IPS-18c (cell line): ENCODE measurements around the gene C16orf87.
A peak's percentile ranks its signal among the peaks of the same experiment; 100 is the strongest.

Source experiments
- H3K4me3 ChIP-seq: 2 replicates; pipeline ENCODE4 v1.7.0; 2013; ENCODE audit warnings: low read depth, mild to moderate bottlenecking, low read length, moderate library complexity; ENCODE audit not compliant: insufficient read depth
- H3K9me3 ChIP-seq: one replicate; pipeline ENCODE4 v1.6.1; 2013; ENCODE audit warnings: mild to moderate bottlenecking, low read length, moderate library complexity; ENCODE audit not compliant: control insufficient read depth, insufficient read depth

C16orf87 gene

DNA sequence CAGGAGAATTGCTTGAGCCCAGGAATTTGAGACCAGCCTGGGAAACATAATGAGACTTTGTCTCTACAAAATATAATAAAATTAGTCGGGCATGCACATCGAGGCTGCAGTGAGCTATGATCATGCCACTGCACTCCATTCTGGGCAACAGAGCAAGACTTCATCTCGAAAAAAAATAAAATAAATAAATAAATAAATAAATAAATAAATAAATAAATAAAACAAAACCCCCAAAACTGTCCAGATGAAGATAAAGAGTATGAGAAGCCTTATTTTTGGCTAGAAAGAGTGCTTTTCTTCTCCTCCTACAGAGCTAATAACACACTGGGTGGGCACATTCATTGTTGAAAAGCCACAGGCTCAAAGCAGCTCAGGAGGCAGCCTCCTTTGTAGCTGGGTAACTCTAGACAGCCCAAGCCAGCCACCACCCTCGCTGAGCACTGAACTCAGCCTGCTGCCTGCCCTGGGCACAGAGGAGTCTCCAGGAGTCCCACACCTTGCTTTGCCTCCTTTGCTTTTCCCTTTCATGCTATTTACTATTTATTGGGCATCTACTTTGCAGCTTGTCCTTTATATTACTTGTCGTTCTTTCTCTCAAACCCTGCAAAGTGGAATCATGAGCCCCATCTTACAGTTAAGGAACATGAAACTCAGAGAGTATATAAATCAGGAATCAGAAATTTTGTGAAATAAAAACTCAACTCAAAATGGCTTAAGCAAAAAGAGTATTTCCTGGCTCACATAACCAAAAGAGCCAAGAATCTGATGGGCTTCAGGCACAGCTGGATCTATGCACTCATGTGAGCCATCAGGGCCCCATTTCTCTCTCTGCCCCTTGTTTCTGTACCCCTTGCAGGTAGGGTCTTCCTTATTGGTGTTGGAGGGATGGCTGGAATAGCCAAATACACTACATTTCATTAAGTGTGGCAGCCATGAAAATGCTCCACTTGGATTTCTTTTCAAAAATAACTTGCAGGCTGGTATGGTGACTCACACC, 18.1 kb upstream of the C16orf87 start:
- H3K4me3 ChIP-seq, result no peak overlapping the region
- H3K9me3 ChIP-seq, result no peaks in the 10 kb centered on the region

DNA sequence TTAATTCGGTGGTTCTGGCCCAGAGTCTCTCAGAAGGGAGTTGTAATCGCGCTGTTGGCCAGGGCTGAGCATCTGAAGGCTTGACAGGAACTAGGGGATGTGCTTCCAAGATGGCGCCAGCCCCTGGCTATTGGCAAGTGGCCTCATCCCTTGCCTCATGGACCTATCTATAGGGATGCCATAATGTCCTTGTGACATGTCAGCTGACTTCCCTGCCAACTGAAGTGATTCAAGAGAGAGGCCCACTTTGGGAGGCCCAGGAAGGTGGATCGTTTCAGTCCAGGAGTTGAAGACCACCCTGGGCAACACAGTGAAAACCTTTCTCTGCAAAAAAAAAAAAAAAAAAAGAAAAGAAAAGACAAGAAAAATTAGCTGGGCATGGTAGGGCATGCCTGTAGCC, 15.0 kb upstream of the C16orf87 start:
- Histone ChIP-seq H3K9me3 (no peaks in the 10 kb centered on the region), H3K4me3 (no peak overlapping the region)

DNA sequence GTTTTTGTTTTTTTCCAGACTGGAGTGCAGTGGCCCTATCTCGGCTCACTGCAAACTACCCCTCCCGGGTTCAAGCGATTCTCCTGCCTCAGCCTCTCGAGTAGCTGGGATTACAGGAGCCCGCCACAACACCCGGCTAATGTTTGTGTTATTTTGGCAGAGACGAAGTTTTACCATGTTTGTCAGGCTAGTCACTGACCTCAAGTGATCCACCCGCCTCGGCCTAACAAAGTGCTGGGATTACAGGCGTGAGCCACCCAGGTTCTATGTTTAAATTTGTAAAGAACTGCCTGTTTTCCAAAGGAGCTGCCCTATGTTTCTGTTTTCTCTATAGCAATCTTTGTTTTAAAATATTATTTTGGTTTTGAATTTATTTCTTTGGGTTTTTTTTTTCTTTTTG, 13.8 kb upstream of the C16orf87 start:
- H3K4me3 ChIP-seq, result no peak overlapping the region
- H3K9me3 ChIP-seq, result no peaks in the 10 kb centered on the region

DNA sequence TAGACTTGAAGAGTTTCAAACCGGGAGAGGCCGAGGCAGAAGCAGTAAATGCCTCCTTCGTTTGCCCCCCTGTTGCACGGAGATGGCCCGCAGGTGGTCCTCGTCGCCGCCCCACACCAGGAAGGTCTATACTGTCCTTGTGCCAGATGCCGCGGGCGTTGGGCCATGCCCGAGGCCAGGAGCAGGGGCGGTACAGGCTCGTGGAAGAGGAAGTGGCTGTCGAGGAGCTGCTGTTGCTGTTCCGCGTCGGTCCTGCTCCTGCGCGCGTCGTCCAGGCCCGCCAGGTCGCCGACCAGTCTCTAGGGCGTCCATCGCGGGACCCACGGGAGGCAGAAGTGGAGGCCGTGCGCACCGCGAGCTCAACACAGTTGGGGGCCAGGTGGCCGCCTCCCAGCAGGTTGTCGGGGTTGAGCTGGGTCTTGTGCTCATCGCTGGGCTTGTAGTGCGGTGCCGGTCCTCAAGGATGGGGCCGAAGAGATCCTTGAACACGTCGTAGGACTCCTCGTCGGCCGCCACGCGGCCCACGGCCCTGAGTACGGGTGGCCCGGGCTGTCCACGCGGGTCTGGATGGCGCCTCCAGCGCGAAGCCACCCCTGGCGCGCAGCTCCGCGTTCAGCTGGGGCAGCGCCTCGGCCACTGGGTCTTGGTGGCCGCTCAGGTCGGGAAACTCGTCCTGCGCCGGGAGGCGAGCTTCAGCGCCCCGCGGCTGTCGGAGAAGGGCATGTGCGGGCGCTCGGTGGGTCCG, 13.1 kb upstream of the C16orf87 start:
- H3K4me3 ChIP-seq, result no peak overlapping the region

DNA sequence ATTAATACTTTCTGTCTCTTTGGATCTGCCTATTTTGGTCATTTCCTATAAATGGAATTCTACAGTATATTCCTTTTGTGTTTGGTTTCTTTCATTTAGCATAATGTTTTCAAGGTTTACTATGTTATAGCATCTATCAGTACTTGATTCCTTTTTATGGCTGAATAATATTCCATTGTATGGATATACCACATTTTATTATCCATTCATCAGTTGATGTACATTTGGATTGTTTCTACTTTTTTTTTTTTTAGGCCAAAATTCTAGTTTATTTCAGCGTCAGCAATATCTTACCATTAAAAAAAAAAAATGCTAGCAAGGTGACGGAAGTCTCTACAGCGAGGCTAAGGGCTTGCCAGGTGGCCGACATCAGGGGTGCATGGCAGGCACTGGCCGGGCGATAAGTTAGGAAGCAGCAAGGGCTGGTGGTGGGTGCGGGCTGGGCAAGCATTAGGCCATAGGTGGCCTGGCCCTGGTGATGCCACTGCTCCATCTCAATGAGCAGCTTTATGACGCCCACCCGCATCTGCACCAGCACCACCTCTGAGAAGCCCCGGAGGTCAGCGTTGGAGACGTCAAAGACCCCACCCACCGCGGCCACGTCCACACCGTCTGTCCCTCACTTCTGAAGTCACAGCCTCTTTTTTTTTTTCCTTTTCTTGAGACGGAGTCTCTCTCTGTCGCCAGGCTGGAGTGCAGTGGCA, 11.4 kb upstream of the C16orf87 start:
- no peaks in the 10 kb centered on the region for H3K9me3 ChIP-seq
- H3K4me3 ChIP-seq, result no peak overlapping the region

More for the DNA sequence above, 13.1 kb upstream of the C16orf87 start:
- H3K9me3 ChIP-seq, result no peaks in the 10 kb centered on the region

DNA sequence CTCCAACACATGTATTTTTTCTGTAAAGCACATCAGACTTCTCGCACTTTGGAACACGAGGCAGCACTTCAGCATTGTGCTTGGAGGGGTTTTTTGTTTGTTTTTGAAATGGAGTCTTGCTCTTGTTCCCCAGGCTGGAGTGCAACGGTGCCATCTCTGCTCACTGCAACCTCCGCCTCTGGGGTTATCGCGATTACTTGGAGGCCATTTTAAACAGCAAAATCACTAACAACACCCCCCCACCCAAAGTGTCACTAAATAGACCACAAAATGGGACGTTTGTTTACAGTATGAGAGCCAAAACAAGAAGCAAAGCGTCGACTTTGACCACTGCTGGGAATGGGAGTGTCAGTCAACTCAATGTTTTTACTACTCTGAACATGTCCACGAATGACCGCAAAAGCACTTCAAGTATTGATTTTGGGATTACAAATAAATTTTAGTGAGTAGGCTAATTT, 9.0 kb upstream of the C16orf87 start:
- Histone ChIP-seq H3K4me3 (no peak overlapping the region), H3K9me3 (no peaks in the 10 kb centered on the region)

DNA sequence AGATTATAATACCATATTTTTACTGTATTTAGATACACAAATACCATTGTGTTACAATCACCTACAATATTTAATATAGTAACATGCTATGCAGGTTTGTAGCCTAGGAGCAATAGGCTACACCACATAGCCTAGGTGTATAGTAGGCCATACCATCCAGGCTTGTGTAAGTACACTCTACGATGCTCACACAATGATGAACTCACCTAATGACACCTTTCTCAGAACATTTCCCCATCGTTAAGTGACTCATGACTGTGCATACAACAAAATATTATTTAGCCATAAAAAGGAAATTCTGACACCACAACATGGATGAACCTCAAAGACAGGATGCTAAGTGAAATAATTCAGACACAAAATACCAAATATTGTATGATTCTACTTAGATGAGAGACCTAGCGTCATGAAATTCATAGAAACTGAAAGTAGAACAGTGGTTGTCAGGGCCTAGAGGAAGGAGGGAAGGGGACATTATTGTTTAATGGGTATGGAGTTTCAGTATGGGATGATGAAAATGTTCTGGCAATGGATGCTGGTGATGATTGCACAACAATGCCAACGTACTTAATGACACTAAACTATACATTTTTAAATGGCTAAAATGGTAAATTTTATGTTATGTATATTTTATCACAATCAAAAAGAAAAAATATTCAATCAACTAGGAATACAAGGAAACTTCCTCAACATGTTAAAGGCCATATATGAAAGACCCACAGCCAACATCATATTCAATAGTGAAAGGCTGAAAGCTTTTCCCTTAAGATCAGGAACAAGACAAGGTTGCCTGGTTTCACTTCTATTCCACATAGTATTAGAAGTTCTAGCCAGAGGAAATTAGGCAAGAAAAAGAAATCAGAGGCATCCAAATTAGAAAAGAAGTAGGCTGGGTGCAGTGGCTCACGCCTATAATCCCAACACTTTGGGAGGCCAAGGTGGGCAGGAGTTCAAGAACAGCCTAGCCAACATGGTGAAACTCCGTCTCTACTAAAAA, 5.9 kb upstream of the C16orf87 start:
- H3K4me3 ChIP-seq, result no peak overlapping the region

DNA sequence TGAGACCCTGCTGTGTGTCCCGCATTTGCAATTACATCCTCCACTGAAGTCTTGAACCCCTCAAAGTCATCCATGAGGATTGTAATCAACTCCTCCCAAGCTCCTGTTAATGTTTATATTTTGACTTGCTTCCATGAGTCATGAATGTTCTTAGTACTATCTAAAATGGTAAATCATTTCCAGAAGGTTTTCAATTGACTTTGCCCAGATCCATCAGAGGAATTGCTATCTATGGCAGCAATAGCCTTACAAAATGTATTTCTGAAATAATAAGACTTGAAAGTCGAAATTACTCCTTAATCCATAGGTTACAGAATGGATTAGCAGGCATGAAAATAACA, 2.5 kb upstream of the C16orf87 start:
- Histone ChIP-seq H3K4me3 (no peak overlapping the region), H3K9me3 (no peaks in the 10 kb centered on the region)

More for the DNA sequence above, 5.9 kb upstream of the C16orf87 start:
- no peaks in the 10 kb centered on the region for H3K9me3 ChIP-seq

DNA sequence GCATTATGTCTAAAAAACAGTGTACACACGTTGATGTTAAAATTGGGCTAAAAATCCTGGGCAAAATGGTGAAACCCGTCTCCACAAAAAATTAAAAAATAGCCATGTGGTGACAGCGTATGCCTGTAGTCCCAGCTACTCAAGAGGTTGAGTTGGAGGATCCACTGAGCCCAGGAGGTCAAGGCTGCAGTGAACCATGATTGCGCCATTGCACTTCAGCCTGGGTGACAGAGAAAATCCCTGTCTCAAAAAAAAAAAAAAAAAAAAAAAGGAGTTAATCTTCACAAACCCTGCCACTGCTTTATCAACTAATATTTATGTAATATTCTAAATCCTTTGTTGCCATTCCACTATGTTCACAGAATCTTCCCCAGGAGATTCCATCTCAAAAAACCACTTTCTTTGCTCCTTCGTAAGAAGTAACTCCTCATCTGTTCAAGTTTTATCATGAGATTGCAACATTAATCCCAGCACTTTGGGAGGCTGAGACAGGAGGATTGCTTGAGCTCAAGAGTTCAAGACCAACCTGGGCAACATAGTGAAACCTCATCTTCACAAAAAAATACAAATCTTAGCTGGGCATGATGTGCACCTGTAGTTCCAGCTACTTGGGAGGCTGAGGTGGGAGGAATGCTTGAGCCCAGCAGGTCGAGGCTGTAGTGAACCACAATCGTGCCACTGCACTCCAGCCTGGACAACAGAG, 1.9 kb upstream of the C16orf87 start:
- H3K9me3 ChIP-seq, result no peaks in the 10 kb centered on the region
- no peak overlapping the region for H3K4me3 ChIP-seq

DNA sequence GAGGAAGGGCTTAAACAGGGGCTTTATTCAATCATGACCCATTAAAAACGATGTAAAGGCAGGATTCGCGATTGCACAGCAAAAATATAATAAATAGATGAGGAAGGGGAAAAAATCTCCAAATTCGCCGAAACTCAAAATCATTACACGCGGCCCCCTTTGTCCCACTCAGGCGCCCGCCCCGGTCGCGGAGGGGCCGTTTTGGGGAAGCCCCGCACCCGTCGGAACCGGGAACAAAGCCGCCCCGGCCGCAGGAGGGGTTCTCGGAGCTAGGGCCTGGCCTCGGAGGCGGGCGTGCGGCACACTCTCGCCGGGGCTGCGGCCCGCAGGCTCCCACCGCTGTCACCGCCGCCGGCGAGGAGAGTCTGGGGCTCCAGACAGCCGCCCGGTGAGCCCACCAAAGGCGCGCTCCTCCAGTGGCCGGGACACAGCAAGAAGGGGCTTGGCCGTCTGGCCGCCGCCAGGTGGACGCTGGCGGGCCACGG, 521 bp downstream of the C16orf87 start:
- peak overlapping the region; percentile 89 for H3K4me3 ChIP-seq

DNA sequence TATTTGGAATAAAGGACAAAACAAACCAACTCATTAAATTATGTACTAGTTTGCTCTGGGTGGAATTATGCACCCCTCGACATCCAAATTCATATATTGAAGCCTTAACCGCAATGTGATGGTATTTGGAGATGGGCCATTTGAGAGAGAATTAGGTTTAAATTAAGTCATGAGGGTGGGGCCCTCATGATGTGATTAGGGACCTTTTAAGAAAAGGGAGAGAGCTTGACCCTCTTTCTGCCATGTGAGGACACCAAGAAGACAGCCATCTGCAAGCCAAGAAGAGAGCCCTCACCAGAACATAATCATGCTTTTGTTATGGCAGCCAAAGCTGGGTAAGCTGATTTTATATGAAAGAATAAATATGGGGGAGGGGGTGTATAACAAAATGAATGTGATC, 2.0 kb downstream of the C16orf87 start:
- Histone ChIP-seq H3K4me3 (no peak overlapping the region), H3K9me3 (no peaks in the 10 kb centered on the region)

More for the DNA sequence above, 521 bp downstream of the C16orf87 start:
- no peaks in the 10 kb centered on the region for H3K9me3 ChIP-seq

DNA sequence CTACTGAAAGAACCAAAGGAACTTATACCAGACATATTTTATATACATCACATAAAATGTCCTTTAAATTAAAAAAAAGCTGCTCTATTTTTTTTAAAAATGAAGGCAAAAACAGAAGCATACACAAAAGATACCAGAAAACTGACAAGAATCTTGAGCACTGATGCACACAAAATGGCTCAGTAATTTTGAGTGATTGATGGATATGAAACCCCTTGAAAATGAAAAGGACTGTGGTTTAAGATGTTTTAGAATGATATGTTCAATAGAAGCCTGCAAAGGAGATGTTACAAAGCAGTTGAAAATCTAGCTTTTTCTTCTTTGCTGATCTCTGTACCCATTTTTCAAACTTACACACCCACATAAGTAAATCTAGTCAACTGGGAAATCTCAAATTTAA, 2.7 kb downstream of the C16orf87 start:
- Histone ChIP-seq H3K9me3 (no peaks in the 10 kb centered on the region), H3K4me3 (no peak overlapping the region)

DNA sequence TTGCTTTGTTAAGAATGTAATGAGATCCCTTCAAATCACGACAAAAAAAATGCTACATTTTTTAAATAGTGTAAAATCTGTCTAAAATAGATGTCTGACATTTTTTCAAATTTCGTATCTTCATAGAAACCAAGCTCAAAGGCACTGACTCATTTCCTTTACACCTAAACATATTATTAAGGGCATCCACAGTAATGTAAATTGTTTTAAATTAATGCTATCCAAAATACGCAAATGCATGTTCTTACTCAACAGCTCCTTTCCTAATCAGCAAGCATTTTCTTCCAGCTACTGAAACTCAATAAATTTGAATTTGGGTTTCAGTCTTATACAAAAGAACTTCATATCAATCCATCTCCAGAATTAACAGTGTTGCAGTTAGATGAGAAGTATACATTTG, 4.3 kb downstream of the C16orf87 start:
- no peaks in the 10 kb centered on the region for H3K9me3 ChIP-seq
- H3K4me3 ChIP-seq, result no peak overlapping the region

DNA sequence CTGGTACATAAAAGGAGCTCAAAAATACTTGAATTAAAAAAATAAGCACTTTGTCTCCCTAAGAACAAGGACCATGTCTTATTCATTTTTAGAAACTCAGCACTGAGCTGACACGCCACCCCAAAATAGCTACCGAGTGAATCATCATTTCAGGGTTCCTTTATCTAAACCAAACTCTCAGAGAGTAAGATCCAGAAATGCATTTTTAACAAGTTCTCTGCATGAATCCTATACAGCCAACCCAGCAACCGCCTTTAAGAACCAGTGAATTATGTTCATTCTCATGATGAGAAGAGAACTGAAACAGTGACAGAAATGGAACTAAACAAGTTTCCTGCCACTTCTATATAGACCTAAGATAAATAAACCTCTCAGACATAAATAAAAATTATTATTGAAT, 8.7 kb downstream of the C16orf87 start:
- Histone ChIP-seq H3K9me3 (no peaks in the 10 kb centered on the region), H3K4me3 (no peak overlapping the region)

DNA sequence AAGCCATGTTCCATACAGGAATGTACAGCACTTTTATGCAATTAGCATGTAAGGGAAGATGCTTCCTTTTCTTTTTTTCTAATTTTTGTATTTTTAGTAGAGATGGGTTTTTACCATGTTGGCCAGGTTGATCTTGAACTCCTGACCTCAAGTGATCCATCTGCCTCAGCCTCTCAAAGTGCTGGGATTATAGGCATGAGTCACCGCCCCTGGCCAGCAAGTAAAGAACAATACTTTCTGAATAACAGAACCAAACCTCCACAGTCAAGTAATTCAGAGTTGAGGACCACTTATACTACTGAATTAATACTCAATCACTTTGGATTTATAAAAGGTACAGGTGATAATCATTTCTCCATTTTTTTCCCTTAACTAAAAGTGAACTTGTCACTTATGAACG, 13.0 kb downstream of the C16orf87 start:
- H3K9me3 ChIP-seq, result no peaks in the 10 kb centered on the region
- H3K4me3 ChIP-seq, result no peak overlapping the region

DNA sequence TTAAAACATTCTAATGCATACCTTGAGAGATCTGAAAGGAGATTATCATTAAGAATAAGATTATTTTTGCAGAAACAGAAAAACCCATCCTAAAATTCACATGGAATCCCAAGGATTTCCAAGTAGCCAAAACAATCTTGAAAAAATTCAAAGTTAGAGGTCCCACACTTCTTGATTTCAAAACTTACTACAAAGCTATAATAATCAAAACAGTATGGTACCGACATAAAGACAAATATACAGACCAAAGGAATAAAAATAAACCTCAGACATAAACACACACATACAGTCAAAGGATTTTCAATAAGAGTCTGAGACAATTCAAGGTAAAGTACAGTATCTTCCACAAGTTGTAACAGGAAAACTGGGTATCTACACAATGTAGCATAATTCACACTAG, 16.2 kb downstream of the C16orf87 start:
- Histone ChIP-seq H3K4me3 (no peak overlapping the region), H3K9me3 (no peaks in the 10 kb centered on the region)
